IMR-90 (cell line): Measurements from ENCODE around the gene SLC16A7. TPM values are rescaled to one million over a fixed set of nuclear protein-coding genes. Genes with fewer than 3 reads are reported as not detected.

Experiments
- ATAC-seq: fragments of 200-7000 bp; cut with Tn5 transposase; 2 replicates; pipeline ENCODE4 v1.9.1; 2020; ENCODE audit warnings: low read depth, mild to moderate bottlenecking, moderate library complexity
- BruUV-seq: library from RNA; stranded (reverse); fragments of 400-500 nt; replicated peaks from 2 replicates; lab custom pipeline; 2021; lab: Mats Ljungman, UMichigan
- CTCF ChIA-PET: fragments of 300-600 bp; formaldehyde crosslinking; extraction: SDS; loops from one replicate; lab custom pipeline; 2021; ENCODE audit warnings: antibody characterized with exemption; lab: Yijun Ruan, JAX
- POLR2A ChIA-PET: fragments of 300-600 bp; sonication (Branson Sonifier 250); formaldehyde crosslinking; loops from one replicate; lab custom pipeline; 2022; ENCODE audit warnings: antibody characterized with exemption; ENCODE audit not compliant: unreplicated experiment; lab: Charles Lee
- DNase-seq: peaks from one replicate; pipeline ENCODE4 v3.0.0; 2013
- H2AFZ ChIP-seq: replicated peaks from 2 replicates; pipeline ENCODE3; 2013; ENCODE audit warnings: low read length, mild to moderate bottlenecking; ENCODE audit not compliant: poor library complexity
- H2AK5ac ChIP-seq: 2 replicates; pipeline ENCODE4 v1.6.1; 2013; ENCODE audit warnings: low read depth, low read length, inconsistent platforms
- H2AK9ac ChIP-seq: replicated peaks from 2 replicates; pipeline ENCODE3; 2013; ENCODE audit warnings: mild to moderate bottlenecking, low read depth, low read length, moderate library complexity; ENCODE audit not compliant: poor library complexity
- H2BK120ac ChIP-seq: 2 replicates; pipeline ENCODE4 v1.6.1; 2013; ENCODE audit warnings: low read depth, low read length, inconsistent platforms
- H2BK15ac ChIP-seq: 3 replicates; pipeline ENCODE4 v1.6.1; 2013; ENCODE audit warnings: low read depth, low read length, inconsistent platforms
- H2BK20ac ChIP-seq: 2 replicates; pipeline ENCODE4 v1.6.1; 2013; ENCODE audit warnings: low read depth, mild to moderate bottlenecking, inconsistent platforms, low read length, moderate library complexity
- H2BK5ac ChIP-seq: 2 replicates; pipeline ENCODE4 v1.6.1; 2013; ENCODE audit warnings: mild to moderate bottlenecking, low read depth, low read length, inconsistent platforms; ENCODE audit not compliant: poor library complexity, severe bottlenecking
- H3K14ac ChIP-seq: replicated peaks from 2 replicates; pipeline ENCODE4 v1.6.1; 2013; ENCODE audit warnings: low read depth, low read length, inconsistent platforms
- H3K18ac ChIP-seq: 2 replicates; pipeline ENCODE4 v1.6.1; 2013; ENCODE audit warnings: low read depth, low read length, control low read depth
- H3K23ac ChIP-seq: 2 replicates; pipeline ENCODE4 v1.6.1; 2013; ENCODE audit warnings: low read depth, low read length, inconsistent platforms
- H3K27ac ChIP-seq: 2 replicates; pipeline ENCODE4 v1.5.1; 2013; ENCODE audit warnings: mild to moderate bottlenecking, control low read depth, low read length; ENCODE audit not compliant: insufficient read depth
- H3K27me3 ChIP-seq: 2 replicates; pipeline ENCODE4 v1.6.1; 2013; ENCODE audit warnings: low read length; ENCODE audit not compliant: control insufficient read depth, insufficient read depth
- H3K36me3 ChIP-seq: 2 replicates; pipeline ENCODE4 v1.6.1; 2013; ENCODE audit warnings: low read length, mixed read lengths; ENCODE audit not compliant: control insufficient read depth, insufficient read depth
- H3K4ac ChIP-seq: 2 replicates; pipeline ENCODE4 v1.6.1; 2013; ENCODE audit warnings: low read depth, low read length, inconsistent platforms
- H3K4me1 ChIP-seq: 2 replicates; pipeline ENCODE4 v1.6.1; 2013; ENCODE audit warnings: low read length, mixed read lengths; ENCODE audit not compliant: control insufficient read depth, insufficient read depth
- H3K4me2 ChIP-seq: 2 replicates; pipeline ENCODE4 v1.6.1; 2013; ENCODE audit warnings: low read depth, mild to moderate bottlenecking, control low read depth, low read length, moderate library complexity
- H3K4me3 ChIP-seq: 2 replicates; pipeline ENCODE4 v1.5.1; 2013; ENCODE audit warnings: low read depth, mild to moderate bottlenecking, control low read depth, low read length, moderate library complexity; ENCODE audit not compliant: insufficient read depth
- H3K56ac ChIP-seq: 2 replicates; pipeline ENCODE4 v1.6.1; 2013; ENCODE audit warnings: low read length, inconsistent platforms; ENCODE audit not compliant: insufficient read depth; ENCODE audit errors: extremely low read depth
- H3K79me1 ChIP-seq, 2 experiments: 2 replicates each; pipeline ENCODE4 v1.6.1; 2013; ENCODE audit warnings: low read length in 2 of 2, inconsistent platforms in 1 of 2, low read depth in 1 of 2
- H3K9ac ChIP-seq: 2 replicates; pipeline ENCODE4 v1.6.1; 2013; ENCODE audit warnings: low read depth, low read length, control low read depth
- H3K9me1 ChIP-seq: 2 replicates; pipeline ENCODE4 v1.6.1; 2013; ENCODE audit warnings: low read length, inconsistent platforms; ENCODE audit not compliant: insufficient read depth
- H3K9me3 ChIP-seq: 2 replicates; pipeline ENCODE4 v1.6.1; 2013; ENCODE audit warnings: low read length; ENCODE audit not compliant: control insufficient read depth, insufficient read depth
- H4K20me1 ChIP-seq: 2 replicates; pipeline ENCODE4 v1.6.1; 2013; ENCODE audit warnings: low read length, inconsistent platforms; ENCODE audit not compliant: insufficient read depth
- H4K5ac ChIP-seq: 2 replicates; pipeline ENCODE4 v1.6.1; 2013; ENCODE audit warnings: mild to moderate bottlenecking, low read depth, low read length, control low read depth
- H4K8ac ChIP-seq, 2 experiments: 2 replicates each; pipeline ENCODE4 v1.6.1; 2013; ENCODE audit warnings: low read depth in 2 of 2, low read length in 2 of 2, control low read depth in 1 of 2, inconsistent platforms in 1 of 2
- H4K91ac ChIP-seq: 2 replicates; pipeline ENCODE4 v1.6.1; 2013; ENCODE audit warnings: low read depth, low read length, inconsistent platforms; ENCODE audit not compliant: insufficient read depth
- BHLHE40 ChIP-seq: fragments of 150-350 bp; IDR thresholded peaks from 2 replicates; pipeline ENCODE4 v1.6.1; 2016; ENCODE audit warnings: mild to moderate bottlenecking, low read depth, low read length
- CEBPB ChIP-seq: IDR thresholded peaks from 2 replicates; pipeline ENCODE4 v1.6.1; 2012; ENCODE audit warnings: low read depth, low read length, improper control_type of control experiment
- CHD1 ChIP-seq: IDR thresholded peaks from 2 replicates; pipeline ENCODE4 v1.6.1; 2012; ENCODE audit warnings: low read depth, low read length, improper control_type of control experiment
- FOS ChIP-seq: fragments of 150-350 bp; IDR thresholded peaks from 2 replicates; pipeline ENCODE4 v1.6.1; 2016; ENCODE audit warnings: low read depth, low read length
- MAFK ChIP-seq: IDR thresholded peaks from 2 replicates; pipeline ENCODE4 v1.6.1; 2012; ENCODE audit warnings: low read depth, low read length, improper control_type of control experiment
- MAZ ChIP-seq: IDR thresholded peaks from 2 replicates; pipeline ENCODE4 v1.6.1; 2012; ENCODE audit warnings: low read depth, mild to moderate bottlenecking, low read length, improper control_type of control experiment, moderate library complexity, borderline replicate concordance
- MXI1 ChIP-seq: IDR thresholded peaks from 2 replicates; pipeline ENCODE4 v1.6.1; 2012; ENCODE audit warnings: low read depth, mild to moderate bottlenecking, low read length, moderate library complexity, borderline replicate concordance
- NFE2L2 ChIP-seq: fragments of 150-350 bp; IDR thresholded peaks from 2 replicates; pipeline ENCODE4 v1.6.1; 2016; ENCODE audit warnings: low read depth, mild to moderate bottlenecking, low read length
- POLR2A ChIP-seq: IDR thresholded peaks from 2 replicates; pipeline ENCODE4 v1.6.1; 2012; ENCODE audit warnings: mild to moderate bottlenecking, low read depth, low read length
- RAD21 ChIP-seq: IDR thresholded peaks from 2 replicates; pipeline ENCODE4 v1.6.1; 2012; ENCODE audit warnings: low read length, improper control_type of control experiment
- SMC3 ChIP-seq: fragments of 150-350 bp; IDR thresholded peaks from 2 replicates; pipeline ENCODE4 v1.6.1; 2016; ENCODE audit warnings: low read depth, mild to moderate bottlenecking, antibody characterized with exemption, low read length, moderate library complexity
- WGBS, 2 experiments: methylation state at CpG; one replicate each; pipeline versions ENCODE4 v1.1.5 to v1.1.7; 2013; ENCODE audit warnings: missing lambda C conversion rate in 2 of 2; ENCODE audit not compliant: insufficient read length in 1 of 2; ENCODE audit errors: extremely low coverage in 2 of 2; 5-methylcytosine and 5-hydroxymethylcytosine counted together
- dilution Hi-C: fragments of 300-500 bp; cut with HindIII; formaldehyde crosslinking; loops from one replicate; pipeline ENCODE4 v1.14.3; 2018; ENCODE audit warnings: low sequenced_read_pairs; ENCODE audit not compliant: unreplicated experiment
- in situ Hi-C: fragments of 300-500 bp; cut with MboI; formaldehyde crosslinking; loops from 3 replicates; pipeline ENCODE4 v1.14.3; 2019; ENCODE audit warnings: low sequenced_read_pairs, inconsistent platforms, mixed read lengths
- intact Hi-C: fragments of 100-400 bp; cut with micrococcal nuclease; formaldehyde crosslinking; loops from 2 replicates; pipeline ENCODE4 v1.10.0; 2022
- polyA plus RNA-seq, 3 experiments: library from polyadenylated mRNA; depleted of rRNA; stranded (reverse); fragments of >200 nt; gene quantifications; 2 replicates each; pipeline ENCODE4 v1.2.3, GENCODE V29; 2012; ENCODE audit warnings: low replicate concordance in 1 of 3
- total RNA-seq: library from RNA; depleted of rRNA; stranded (reverse); fragments of >200 nt; gene quantifications from 2 replicates; pipeline ENCODE4 v1.2.3, GENCODE V29; 2012
- TF ChIP-seq, protein P1 (sequence below): fragments of 150-350 bp; IDR thresholded peaks from 2 replicates; pipeline ENCODE4 v1.6.1; 2016; ENCODE audit warnings: low read depth, mild to moderate bottlenecking, low read length, moderate library complexity, borderline replicate concordance
- TF ChIP-seq, protein P2 (sequence below): fragments of 150-350 bp; IDR thresholded peaks from 2 replicates; pipeline ENCODE4 v1.6.1; 2017; ENCODE audit warnings: mild to moderate bottlenecking, antibody characterized with exemption, low read length, low read depth
- TF ChIP-seq, protein P3 (sequence below): conservative IDR thresholded peaks from 2 replicates; pipeline ENCODE4 v1.5.1; 2012; ENCODE audit warnings: mild to moderate bottlenecking, low read depth, low read length, improper control_type of control experiment

SLC16A7 gene
- total and polyA plus RNA-seq, 2 of the 4 experiments (the other 2 are of a cell fraction) = 2.6 to 21.5 TPM

DNA sequence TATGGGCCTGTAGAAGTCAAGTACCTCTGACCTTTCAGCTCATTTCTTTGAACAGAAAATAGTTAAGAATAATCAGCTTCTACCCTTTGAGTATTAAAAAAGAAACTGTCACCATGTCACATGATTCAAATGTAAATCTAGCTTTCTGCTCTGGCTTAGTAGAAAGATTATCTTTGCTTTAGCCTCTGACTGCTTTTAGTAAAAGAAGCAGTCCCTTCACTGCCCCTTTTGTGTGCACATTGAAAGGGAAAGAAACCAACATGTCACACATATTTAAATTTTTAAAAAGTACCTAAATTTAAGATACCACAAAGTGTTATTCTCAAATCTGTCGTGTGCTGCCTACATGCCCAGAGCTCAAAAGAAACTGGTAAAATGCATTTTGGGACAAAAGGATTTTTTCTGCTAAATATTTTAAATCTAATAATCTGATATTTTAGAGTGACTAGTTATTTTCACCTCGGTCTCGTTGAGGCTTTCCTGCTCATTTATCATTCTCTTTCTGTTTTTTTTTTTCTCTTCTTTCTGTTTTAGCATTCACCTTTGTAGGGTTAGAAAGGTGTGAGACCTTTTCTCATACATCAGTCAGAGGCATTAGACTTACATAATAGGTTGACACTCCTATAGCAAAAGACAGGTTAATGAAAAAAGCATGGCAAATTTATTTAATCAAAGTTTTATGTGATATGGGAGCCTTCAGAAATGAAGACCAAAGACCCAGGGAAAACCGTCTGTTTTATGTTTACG lies 41.3 kb downstream of the SLC16A7 start:
- Histone ChIP-seq H2BK120ac (no peak overlapping the region), H3K9me3 (no peaks in the 10 kb centered on the region), H3K27ac (no peak overlapping the region), H4K5ac (no peak overlapping the region), H3K4me3 (no peak overlapping the region), H3K9ac (no peak overlapping the region), H4K20me1 (no peaks in the 10 kb centered on the region), H3K4me2 (no peak overlapping the region), H2BK15ac (no peak overlapping the region), H4K8ac (no peak overlapping the region), H2BK20ac (no peak overlapping the region), H2AK5ac (no peak overlapping the region), H3K18ac (no peak overlapping the region), H3K4ac (no peak overlapping the region), H3K27me3 (no peaks in the 10 kb centered on the region), H3K56ac (no peak overlapping the region), H2AFZ (no peak overlapping the region), H3K9me1 (no peaks in the 10 kb centered on the region), H2BK5ac (no peak overlapping the region), H3K36me3 (no peaks in the 10 kb centered on the region), H3K4me1 (no peaks in the 10 kb centered on the region), H3K14ac (no peak overlapping the region), H4K91ac (no peak overlapping the region), H3K79me1 (peaks cover 0 to 4% of the 10 kb centered on the region in 2 experiments; a peak in 1 of 4 replicates), H2AK9ac (no peak overlapping the region), H3K23ac (no peak overlapping the region)
- no CpG with 5 or more reads among the region's 5 CpGs for WGBS, 2 experiments
- DNase-seq (no peak), ATAC-seq (no peak)
- in situ Hi-C loops (no loop called here), intact Hi-C loops (no loop called here), dilution Hi-C loops (no loop called here)
- ChIA-PET CTCF (interaction anchor here (0.6 kb wide), 1 partner anchor 765 kb away, joined by 5 read pairs; no protein-coding TSS in a partner anchor), POLR2A (no interaction called here)
- TF ChIP-seq CEBPB = no peak
- no peak for TF ChIP-seq POLR2A
- TF ChIP-seq NFE2L2 = no peak
- TF ChIP-seq, protein P1, sequence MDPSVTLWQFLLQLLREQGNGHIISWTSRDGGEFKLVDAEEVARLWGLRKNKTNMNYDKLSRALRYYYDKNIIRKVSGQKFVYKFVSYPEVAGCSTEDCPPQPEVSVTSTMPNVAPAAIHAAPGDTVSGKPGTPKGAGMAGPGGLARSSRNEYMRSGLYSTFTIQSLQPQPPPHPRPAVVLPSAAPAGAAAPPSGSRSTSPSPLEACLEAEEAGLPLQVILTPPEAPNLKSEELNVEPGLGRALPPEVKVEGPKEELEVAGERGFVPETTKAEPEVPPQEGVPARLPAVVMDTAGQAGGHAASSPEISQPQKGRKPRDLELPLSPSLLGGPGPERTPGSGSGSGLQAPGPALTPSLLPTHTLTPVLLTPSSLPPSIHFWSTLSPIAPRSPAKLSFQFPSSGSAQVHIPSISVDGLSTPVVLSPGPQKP = no peak
- TF ChIP-seq FOS = no peak
- TF ChIP-seq, protein P2, sequence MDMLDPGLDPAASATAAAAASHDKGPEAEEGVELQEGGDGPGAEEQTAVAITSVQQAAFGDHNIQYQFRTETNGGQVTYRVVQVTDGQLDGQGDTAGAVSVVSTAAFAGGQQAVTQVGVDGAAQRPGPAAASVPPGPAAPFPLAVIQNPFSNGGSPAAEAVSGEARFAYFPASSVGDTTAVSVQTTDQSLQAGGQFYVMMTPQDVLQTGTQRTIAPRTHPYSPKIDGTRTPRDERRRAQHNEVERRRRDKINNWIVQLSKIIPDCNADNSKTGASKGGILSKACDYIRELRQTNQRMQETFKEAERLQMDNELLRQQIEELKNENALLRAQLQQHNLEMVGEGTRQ = no peak
- no peak for TF ChIP-seq BHLHE40
- no peak for TF ChIP-seq MAZ
- TF ChIP-seq, protein P3, sequence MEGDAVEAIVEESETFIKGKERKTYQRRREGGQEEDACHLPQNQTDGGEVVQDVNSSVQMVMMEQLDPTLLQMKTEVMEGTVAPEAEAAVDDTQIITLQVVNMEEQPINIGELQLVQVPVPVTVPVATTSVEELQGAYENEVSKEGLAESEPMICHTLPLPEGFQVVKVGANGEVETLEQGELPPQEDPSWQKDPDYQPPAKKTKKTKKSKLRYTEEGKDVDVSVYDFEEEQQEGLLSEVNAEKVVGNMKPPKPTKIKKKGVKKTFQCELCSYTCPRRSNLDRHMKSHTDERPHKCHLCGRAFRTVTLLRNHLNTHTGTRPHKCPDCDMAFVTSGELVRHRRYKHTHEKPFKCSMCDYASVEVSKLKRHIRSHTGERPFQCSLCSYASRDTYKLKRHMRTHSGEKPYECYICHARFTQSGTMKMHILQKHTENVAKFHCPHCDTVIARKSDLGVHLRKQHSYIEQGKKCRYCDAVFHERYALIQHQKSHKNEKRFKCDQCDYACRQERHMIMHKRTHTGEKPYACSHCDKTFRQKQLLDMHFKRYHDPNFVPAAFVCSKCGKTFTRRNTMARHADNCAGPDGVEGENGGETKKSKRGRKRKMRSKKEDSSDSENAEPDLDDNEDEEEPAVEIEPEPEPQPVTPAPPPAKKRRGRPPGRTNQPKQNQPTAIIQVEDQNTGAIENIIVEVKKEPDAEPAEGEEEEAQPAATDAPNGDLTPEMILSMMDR = no peak
- no peak for TF ChIP-seq RAD21
- no peak for TF ChIP-seq SMC3
- no peak for TF ChIP-seq MXI1
- TF ChIP-seq MAFK = no peak
- TF ChIP-seq CHD1 = no peak
- no TSS peak for BruUV-seq
